ENCODE data around the gene GPR150.

GPR150 gene

DNA sequence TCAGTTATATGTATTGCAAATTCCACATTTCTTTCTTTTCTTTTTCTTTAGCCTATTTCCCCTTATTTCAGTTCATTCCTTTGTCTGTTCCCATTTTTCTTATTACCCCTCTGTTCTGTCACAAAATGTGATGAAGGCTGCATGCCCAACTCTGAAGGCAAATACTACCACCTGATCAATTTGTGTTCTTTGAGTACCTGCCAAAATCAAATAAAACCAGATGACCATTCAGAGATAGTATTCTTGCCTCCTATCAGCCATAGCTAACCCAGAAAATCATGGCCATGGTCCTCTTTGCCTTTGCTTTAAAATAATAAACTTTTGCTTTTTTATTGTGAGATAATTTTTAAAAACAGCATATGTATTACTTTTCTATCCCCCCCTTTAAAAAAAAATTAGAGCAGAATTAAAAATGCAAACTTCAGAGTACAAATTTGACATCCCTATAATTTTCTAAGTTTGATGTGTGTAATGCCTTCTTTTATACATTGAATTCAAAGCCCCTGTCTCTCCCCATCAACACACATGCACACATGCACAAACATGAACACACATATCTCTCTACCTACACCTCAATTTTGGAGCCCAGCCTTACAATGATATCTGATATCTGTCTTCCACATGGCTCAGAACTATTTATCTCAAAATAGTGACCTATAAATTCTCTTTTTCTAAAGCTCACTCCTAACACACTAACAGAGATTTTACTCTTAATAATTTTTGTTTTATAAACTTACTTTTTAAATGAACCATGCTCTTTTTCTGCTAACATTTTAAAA lies 30.1 kb downstream of the GPR150 start:
- no peak for DNase-seq (ENCODE audit: low read depth in 2 of 2)

DNA sequence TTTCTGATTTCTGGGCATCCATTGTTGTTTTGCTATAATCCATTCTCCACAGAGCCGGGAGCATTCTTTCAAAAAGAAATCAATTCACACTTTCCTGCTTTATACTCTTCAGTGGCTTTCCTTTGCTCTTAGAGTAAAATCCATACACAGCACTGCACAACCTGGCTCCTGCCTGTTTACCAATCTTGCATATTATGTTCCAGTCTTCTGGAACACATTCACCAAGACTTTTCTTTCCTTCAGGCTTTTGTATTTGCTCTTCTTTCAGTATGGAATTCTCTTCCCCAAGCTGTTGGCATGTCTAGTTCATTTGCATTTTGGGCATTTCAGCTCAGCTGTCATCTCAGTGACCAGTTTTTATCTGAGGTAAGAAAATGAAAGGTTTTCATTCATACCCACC lies 33.0 kb downstream of the GPR150 start:
- DNase-seq (ENCODE audit: low read depth in 2 of 2): no peak

DNA sequence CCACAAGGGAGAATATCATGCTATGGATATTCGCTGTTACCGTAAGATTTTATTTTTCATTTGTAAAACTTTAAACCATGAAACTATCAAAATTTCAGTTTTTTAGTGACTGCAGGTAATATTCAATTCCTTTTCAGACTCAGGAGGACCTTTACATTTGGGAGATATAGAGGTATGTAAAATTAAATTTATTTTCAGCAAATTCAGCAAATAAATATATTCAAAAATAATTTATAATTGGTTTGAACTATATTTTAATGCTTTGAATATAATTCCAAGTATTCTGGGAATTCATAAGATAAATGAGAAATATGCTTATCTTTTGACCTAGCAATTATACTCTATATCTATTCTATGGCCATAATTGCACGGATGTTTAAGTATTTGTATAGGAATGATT lies 34.3 kb downstream of the GPR150 start:
- no peak for DNase-seq (ENCODE audit: low read depth in 2 of 2)

DNA sequence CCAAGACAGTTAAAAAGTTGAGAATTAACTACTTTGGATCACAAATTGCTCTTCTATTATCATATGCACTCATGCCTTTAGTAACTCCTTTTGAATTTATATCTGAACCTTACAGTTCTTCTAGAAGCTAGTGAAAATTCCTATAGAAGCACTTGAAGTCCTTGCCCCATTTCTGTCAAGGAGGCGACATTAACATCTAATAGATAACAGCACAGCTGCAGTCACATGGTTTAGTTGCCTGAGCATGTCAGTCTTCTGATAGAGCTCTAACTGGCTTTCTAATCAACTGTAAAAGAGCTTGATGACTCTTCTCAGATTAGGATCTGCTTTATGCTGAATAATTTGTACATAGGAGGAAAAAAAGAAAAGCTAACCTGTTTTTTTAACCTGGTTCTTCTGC lies 35.7 kb downstream of the GPR150 start:
- DNase-seq (ENCODE audit: low read depth in 2 of 2): no peak

DNA sequence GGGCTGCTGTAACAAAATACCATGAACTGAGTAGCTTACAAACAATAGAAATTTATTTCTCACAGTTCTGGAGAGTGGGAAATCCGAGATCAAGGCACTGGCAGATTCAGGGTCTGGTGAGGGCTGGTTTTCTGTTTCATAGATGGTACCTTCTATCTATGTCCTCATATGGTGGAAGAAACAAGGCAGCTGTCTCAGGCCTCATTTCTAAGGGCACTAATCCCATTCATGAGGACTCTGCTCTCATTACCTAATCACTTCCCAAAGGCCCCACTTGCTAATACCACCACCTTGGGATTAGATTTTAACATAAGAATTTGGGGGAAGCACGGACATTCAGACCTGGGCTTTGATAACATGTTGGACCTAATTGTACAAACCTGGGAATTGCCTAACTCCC lies 40.2 kb downstream of the GPR150 start:
- DNase-seq (ENCODE audit: low read depth in 2 of 2): no peak

DNA sequence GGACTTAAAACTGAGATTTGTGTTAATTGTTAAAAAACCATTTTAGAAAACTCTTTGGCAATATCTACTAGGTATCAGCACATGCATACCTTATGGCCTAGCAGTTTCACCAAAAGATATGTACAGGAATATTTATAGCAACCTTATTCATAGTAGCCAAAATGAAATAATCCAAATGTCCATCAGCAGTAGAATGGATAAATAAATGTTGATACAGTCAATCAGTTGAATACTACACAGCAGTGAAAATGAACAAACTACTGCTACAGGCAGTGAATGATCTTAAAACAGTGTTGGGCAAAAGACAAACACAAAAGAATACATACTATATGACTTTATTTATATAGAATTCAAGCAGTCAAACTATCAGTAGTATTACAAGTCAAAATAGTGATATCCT lies 43.1 kb downstream of the GPR150 start:
- DNase-seq (ENCODE audit: low read depth in 2 of 2): no peak

DNA sequence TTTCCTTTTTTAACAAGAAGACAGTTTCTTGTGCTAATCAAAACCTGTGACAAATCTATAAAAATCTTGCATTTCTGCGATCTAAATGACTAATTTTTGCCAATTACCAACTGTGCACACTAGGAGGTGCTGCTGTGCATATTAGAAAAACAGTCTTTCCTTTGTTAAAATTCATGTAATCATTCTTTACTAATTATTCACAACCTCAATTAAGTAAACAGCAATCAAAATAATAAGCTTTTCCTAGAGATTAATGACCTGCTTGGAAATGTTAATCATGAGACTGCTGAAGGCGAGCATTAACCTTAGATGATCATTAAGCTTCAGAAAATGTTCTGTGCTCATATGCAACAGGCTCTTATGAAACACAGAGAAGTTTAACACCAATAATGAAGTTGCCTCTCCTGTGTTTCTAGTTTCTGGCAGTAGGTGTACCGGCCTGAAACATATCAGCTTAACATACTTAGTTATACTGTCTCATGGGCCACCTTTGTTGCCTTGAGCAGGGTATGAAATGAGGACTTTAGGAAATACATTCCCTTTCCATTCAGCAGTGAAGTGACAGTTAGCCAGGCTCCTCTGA lies 44.4 kb downstream of the GPR150 start:
- DNase-seq (ENCODE audit: low read depth in 2 of 2): no peak

DNA sequence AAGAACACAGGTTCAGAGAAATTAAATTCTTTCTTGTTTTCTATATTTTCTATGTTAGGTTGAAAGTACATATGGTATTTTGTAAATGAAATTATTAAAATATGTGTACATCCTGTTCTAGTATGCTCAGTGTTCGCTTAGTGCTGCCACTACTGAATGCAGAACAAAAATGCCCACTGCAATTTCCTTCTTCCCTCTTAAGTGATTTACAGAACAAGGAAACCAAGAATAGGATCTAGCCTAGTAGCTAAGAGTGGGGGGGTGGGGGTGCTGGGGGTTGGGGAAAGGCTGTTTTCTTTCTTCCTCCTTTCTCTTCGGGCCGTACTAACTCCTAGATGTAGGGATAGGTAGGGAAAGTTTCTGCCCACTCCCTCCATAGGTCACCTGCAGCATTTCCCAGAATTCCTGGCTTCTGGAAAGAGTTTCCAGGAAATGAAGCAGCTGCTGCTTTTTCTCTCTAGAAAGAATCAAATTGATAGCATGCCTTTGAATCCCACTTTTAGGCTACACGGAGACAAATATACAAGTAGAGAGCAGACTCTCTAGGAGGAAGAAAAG lies 47.3 kb downstream of the GPR150 start:
- no peak for DNase-seq (ENCODE audit: low read depth in 2 of 2)

DNA sequence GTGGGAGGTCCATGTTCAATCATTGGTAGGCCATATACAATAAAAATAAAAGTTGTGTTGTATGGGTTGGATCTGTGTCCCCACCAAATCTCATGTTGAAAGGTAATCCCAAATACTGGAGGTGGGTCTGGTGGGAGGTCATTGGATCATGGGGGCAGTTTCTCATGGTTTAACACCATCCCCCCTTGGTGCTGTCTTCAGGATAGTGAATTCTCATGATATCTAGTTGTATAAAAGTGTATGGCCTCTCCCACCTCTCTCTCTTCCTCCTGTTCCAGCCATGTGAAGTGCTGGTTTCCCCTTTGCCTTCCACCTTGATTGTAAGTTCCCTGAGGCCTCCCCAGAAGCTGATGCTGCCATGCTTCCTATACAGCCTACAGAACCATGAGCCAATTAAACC lies 47.8 kb downstream of the GPR150 start:
- no peak for DNase-seq (ENCODE audit: low read depth in 2 of 2)

DNA sequence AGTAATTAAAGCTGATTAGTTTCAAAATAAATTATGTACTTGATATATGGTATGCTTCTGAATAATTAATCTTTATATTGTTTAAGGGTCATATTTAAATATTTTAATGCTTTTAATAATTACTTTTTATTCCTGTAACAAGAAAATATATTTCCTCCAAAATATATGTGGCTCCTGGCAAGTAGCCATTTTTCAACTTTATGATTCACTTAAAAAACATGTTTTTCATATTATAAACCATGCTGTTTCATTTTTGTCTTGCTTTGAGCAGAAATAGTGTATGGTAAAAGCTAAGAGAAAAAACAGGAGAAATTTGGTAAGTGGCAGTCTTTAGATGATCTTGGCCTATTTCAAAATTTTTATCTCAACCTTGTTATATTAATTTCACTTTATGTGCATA lies 48.3 kb downstream of the GPR150 start:
- DNase-seq (ENCODE audit: low read depth in 2 of 2): no peak

DNA sequence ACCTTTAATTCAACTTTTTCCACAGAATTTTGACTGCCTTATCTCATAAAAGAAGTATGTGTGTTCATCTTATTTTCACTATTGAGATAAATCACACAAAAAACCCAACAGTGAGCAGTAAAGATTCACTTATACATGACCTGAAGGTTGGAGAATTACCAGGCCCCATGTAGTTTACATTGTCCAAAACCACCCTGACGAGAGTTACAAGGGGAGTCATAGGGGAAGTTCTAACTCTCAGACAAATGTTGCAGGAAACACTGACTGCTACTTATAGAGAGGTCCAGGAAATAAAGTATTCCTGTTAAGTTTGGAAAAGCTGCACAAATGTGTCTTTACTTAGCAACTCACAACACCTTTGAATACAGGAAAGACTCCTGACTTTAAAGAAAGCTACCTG lies 48.8 kb downstream of the GPR150 start:
- no peak for DNase-seq (ENCODE audit: low read depth in 2 of 2)

DNA sequence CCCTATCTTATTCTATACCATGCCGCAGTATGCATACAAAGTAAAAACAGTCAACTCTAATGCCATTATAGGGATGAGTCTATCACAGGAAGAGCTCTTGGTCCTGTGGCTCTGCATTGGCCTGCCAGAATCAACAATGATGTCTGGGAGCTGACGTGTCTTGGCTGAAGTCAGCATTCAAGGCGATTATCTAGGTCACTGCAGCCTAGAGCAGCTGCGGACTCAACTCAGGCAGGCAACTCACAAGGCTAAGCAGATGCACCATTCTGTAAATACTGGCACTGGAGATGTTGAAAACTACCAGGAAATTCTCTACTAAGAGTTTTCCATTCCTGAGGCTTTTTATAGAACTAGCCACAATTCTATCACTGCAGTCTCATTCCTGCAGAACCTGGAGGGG lies 49.7 kb downstream of the GPR150 start:
- DNase-seq (ENCODE audit: low read depth in 2 of 2): peak; percentile 42 to 50

DNA sequence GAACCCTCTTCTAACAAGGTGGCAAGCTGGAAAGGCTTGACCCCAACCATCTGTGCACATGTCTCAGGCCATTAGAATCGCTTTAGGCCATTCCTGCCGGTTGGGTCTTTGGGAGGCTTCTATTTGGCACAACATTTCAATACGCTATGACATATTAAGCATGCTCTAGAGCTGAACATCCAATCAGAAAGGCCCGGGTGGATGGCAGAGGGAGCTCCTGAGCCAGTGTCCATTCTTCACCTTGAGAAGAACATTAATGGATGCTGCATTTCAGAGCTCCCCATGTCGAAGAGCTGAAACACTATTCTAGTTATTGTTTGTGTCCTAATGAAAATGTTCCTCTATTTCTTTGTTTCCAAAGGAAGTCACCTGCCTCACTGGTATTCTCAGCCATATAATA lies 50.1 kb downstream of the GPR150 start:
- DNase-seq (ENCODE audit: low read depth in 2 of 2): no peak

DNA sequence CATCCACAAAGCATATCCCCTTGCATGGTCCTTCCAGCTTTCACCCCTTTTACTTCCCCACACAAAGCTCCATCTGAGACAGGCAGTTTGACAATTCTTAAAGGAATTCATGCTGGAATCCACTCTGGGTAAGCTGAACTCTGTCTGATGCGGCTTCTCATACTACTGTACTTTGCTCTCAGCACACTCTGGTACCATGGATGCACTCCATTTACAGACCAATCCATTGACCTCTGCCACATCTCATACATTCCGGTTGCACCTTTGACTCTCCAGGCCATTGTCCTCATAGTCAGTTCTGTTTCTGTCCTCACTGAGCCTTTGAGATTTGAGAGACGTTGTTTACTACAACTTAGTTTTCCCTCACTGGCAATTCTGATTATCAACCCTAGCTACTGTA lies 50.7 kb downstream of the GPR150 start:
- no peak for DNase-seq (ENCODE audit: low read depth in 2 of 2)

Data from fibroblast of skin of left biceps (primary cell).